ENCODE measurements around the gene RABGEF1.
"Not testable (repeated sequence)": the region's sequence is repeated elsewhere in the genome, so short reads cannot be mapped to it uniquely, and the experiment has no call there.

DNA sequence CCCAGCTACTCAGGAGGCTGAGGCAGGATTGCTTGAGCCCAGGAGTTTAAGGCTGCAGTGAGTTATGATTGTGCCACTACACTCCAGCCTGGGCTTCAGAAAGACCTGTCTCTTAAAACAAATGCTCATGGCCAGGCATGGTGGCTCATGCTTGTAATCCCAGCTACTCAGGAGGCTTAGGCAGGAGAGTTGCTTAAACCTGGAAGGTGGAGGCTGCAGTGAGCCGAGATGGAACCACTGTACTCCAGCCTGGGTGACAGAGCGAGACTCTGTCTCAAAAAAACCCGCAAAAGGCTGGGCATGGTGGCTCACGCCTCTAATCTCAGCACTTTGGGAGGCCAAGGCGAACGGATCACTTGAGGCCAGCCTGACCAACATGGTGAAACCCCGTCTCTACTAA lies 77.4 kb downstream of the RABGEF1 start:
- TF ChIP-seq, protein P1, sequence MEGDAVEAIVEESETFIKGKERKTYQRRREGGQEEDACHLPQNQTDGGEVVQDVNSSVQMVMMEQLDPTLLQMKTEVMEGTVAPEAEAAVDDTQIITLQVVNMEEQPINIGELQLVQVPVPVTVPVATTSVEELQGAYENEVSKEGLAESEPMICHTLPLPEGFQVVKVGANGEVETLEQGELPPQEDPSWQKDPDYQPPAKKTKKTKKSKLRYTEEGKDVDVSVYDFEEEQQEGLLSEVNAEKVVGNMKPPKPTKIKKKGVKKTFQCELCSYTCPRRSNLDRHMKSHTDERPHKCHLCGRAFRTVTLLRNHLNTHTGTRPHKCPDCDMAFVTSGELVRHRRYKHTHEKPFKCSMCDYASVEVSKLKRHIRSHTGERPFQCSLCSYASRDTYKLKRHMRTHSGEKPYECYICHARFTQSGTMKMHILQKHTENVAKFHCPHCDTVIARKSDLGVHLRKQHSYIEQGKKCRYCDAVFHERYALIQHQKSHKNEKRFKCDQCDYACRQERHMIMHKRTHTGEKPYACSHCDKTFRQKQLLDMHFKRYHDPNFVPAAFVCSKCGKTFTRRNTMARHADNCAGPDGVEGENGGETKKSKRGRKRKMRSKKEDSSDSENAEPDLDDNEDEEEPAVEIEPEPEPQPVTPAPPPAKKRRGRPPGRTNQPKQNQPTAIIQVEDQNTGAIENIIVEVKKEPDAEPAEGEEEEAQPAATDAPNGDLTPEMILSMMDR (conservative IDR thresholded peaks at IDR 0.05 in 1 of 2, IDR thresholded peaks at IDR 0.05 in 1 of 2; ENCODE audit: low read depth in 1 of 2, low read length in 2 of 2): not testable (repeated sequence)
- TF ChIP-seq EZH2 (IDR thresholded peaks at IDR 0.05; ENCODE audit: low read length, missing control alignments): not testable (repeated sequence)
